Measurements from ENCODE around the gene ZNF212.

ZNF212 gene

GRCh38 chr7:149209518-149210269 lies 29.8 kb upstream of the ZNF212 start:
- in situ Hi-C loops (cut with MboI; ENCODE audit: low sequenced_read_pairs, unreplicated experiment) = no loop called here
- DNase-seq (ENCODE audit: low spot score) = peak; percentile 80
- peak; percentile 55 for TF ChIP-seq CTCF (IDR thresholded peaks at IDR 0.05; ENCODE audit: borderline replicate concordance, control extremely low read depth, extremely low read depth, insufficient read depth, missing control alignments)

GRCh38 chr7:149210551-149210950 lies 28.9 kb upstream of the ZNF212 start:
- in situ Hi-C loops (cut with MboI; ENCODE audit: low sequenced_read_pairs, unreplicated experiment) = no loop called here
- no peak for DNase-seq (ENCODE audit: low spot score)
- TF ChIP-seq CTCF (IDR thresholded peaks at IDR 0.05; ENCODE audit: borderline replicate concordance, control extremely low read depth, extremely low read depth, insufficient read depth, missing control alignments) = no peak

- in situ Hi-C loops (cut with MboI; ENCODE audit: low sequenced_read_pairs, unreplicated experiment) = no loop called here
- no peak for DNase-seq (ENCODE audit: low spot score)
These were observed 25.3 kb upstream of the ZNF212 start for GRCh38 chr7:149214020-149214720.

GRCh38 chr7:149216402-149216801 lies 23.0 kb upstream of the ZNF212 start:
- no peak for TF ChIP-seq CTCF (IDR thresholded peaks at IDR 0.05; ENCODE audit: borderline replicate concordance, control extremely low read depth, extremely low read depth, insufficient read depth, missing control alignments)
- no peak for DNase-seq (ENCODE audit: low spot score)
- in situ Hi-C loops (cut with MboI; ENCODE audit: low sequenced_read_pairs, unreplicated experiment) = no loop called here

More at GRCh38 chr7:149214020-149214720, 25.3 kb upstream of the ZNF212 start:
- TF ChIP-seq CTCF (IDR thresholded peaks at IDR 0.05; ENCODE audit: borderline replicate concordance, control extremely low read depth, extremely low read depth, insufficient read depth, missing control alignments) = no peak

GRCh38 chr7:149217570-149217969 lies 21.9 kb upstream of the ZNF212 start:
- in situ Hi-C loops (cut with MboI; ENCODE audit: low sequenced_read_pairs, unreplicated experiment) = no loop called here
- no peak for DNase-seq (ENCODE audit: low spot score)
- TF ChIP-seq CTCF (IDR thresholded peaks at IDR 0.05; ENCODE audit: borderline replicate concordance, control extremely low read depth, extremely low read depth, insufficient read depth, missing control alignments) = no peak

GRCh38 chr7:149218469-149219420 lies 20.7 kb upstream of the ZNF212 start:
- in situ Hi-C loops (cut with MboI; ENCODE audit: low sequenced_read_pairs, unreplicated experiment) = no loop called here
- DNase-seq (ENCODE audit: low spot score) = no peak
- no peak for TF ChIP-seq CTCF (IDR thresholded peaks at IDR 0.05; ENCODE audit: borderline replicate concordance, control extremely low read depth, extremely low read depth, insufficient read depth, missing control alignments)

Measured in GM13976 (cell line).